GM19035 (cell line): ENCODE measurements around the gene FCAMR.

Experiments
- ATAC-seq: cut with Tn5 transposase; IDR thresholded peaks from one replicate; pipeline ENCODE4 v1.9.1; 2021; ENCODE audit not compliant: unreplicated experiment

The FCAMR gene

DNA sequence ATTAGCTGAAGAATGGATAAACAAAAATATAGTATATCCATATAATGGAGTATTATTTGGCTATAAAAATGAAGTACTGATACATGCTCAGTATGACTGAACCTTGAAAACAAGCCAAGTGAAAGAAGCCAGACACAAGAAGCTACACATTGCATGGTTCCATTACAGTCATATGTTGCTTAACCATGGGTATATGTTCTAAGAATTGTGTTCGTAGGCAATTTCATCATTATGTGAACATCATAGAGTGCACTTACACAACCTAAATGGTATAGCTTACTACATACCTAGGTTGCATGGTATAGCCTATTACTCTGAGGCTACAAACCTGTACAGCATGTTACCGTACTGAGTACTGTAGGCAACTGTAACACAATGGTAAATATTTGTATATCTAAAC is 28.6 kb upstream of the FCAMR start:
- no peak for ATAC-seq

DNA sequence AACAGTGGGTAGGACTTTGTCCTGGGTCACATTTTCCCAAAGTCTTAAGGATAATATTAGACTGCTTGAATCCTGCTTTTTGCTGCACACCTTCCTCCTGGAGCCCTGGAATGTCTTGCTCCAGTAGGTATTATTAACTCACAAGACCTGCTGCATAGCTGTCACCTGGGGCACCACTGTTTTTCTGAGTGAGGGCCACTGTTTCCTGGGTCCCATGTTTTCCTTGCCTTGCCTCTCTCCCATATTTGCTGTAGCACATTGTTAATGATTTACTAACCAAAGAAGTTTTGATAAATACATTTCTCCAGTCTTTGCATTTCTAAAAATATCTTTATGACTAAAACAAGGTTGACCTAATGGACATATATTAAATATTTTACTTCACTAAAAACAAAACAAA is 22.5 kb upstream of the FCAMR start:
- no peak for ATAC-seq

DNA sequence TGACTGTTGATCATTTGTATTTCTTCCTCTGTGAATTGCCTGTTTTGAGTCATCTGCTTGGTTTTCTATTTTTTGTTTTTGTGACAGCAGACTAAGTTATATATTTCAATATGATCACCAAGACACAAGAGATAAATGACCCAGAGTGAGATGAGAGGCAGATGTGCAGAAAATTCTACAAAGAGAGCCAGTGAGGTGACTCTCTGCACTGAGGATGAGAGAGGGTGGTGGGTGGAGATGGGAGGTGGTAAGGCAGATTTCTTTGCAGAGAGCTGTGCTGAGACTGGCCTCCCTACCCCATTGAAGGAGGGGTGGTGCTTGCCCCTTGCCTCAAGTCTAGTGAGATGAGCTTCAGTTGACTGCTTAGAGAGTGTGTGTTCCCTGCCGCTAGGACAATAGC is 17.6 kb upstream of the FCAMR start:
- ATAC-seq, result no peak

DNA sequence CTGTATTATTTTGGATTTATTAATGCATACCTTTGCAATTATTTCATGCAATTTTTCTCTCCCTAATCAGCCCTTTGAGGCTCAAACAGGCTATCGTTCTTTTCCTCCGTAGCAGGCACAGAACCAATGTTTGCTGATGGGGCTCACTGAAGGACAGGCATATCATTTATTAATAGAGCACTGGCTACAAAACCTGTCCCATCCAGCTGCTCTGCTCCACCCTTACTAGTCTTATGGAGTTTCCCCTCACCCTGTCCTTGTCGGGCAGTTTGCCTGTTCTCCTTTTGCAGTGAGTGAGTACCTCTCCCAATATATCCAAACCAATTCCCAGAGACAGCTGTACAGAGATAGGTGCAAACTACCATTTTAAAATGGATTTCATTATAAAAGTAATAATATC is 16.6 kb upstream of the FCAMR start:
- ATAC-seq, result no peak

DNA sequence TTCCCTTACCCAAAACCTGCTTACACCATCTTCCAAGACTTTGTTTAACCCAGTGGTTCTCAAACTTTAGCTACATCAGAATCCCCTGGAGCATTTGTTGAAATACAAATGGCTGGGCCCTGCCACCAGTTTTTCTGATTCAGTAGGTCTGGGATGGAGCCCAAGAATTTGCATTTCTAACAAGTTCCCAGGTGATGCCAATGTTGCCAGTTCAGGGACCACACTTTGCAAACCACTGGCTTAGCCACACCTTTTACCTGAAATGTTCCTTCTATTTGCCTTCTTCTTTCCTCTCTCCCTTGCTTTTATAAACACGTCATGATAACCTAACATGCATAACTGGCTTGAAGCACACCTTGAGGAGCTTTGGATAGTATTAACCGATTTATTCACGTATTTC is 16.1 kb upstream of the FCAMR start:
- ATAC-seq, result no peak

DNA sequence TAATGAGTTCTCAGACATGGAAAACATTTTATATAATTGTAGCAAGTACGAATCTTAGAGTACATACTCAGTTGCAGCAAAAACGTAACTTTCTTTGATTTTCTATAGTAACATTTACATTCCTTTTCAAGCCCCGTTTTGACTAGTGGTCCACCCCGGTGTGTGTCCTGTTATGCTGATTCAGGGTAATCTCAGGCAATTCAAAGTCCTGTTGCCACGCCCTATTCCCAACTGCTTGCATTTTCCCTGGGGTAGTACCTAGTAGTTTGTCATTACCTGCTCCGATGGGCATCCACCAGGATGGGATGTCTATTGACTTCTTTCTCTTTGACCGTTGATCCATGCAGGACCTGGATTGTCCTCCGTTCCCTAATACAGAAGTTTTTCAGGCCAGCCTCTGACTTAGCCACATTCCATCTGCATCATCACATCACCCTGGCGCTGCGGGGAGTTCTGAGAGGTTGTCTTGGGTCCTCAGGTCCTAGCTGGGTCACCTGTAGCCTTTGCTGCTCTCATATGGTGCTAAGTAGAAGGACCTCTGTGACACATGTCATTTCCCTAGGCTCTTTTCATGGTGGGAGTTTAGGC is 15.0 kb upstream of the FCAMR start:
- ATAC-seq, result no peak

DNA sequence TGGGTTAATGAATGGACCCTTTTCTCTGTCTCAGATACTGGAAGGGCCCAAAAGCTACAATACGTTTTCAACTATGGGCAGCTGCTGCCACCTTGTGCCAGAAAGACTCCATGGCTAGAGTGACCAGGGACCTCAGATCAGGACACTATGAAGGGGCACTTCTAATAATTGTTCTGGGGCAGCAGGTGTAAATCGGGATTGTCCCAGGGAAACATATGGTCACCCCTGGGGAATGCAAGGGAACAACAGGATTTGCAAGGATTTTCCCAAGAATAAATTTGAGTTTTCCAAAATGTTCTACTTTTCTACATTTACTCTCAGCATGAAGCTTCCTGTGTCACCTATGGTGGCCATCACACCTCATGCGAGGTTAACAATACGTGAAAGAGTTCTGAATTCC is 12.0 kb upstream of the FCAMR start:
- ATAC-seq, result no peak

DNA sequence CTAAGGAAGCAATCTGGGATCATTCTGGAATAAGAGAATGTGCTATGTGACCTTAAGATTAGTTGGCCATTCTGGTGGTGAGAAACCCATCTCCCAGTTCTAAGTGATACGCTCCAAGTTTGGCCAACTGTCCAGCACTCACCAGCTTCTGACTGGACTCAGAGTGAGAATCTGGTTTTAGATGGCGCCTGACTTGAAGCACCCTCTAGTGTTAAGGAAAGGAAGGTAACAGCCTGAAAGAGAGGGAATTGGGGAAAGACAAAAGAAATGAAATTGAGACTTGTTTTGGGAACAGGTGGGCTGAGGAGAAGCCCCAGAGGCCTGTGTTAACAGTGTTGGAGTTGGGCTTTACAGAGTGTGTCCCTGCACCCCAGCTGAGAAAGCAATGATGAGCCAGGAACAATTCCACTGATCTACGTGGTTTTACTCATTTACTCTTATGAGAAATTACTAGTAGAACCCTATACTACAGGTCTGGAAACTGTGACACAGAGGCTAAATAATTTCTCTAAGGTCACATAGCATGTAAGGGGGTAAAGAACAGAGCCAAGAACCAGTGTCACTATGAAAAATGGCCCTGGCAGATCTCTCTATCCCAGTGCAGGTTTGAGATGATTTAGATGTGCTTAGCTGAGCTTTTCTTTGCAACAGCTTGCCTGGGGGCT is 9.3 kb upstream of the FCAMR start:
- ATAC-seq, result no peak

DNA sequence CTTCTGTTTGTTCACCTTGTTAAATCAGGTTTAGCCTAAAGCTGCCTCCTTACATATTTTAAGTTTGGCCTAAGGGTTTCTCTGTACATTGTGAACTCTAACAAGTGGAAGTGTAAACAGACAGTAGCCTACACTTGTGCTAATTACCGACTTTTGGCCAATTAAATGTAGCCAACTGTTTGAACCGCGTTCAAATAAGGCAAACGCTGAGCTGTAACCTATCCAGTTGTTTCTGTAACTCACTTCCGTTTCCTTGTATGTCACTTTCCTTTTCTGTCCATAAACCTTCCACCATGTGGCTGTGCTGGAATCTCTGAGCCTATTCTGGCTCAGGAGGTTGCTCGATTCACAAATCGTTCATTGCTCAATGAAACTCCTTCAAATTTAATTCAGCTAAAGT is 8.0 kb upstream of the FCAMR start:
- ATAC-seq, result no peak

DNA sequence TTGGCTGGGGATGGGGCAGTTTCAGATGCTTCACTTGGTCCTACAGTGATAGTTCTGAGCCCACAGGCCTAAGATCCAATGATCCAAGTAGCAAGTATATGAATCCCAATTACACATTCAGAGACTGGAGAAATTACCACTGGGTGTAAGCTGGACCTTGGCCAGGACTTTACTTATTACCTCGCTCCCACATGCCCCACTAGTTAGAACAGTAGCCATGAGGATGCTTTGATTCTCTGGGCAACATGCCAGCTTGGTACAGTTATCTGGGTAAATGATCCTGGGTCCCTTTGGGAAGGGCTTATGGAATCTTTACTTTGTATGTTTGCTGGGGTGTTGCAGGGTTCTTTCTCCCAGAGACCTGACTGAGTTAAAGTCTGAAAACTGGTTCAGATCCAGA is 5.0 kb upstream of the FCAMR start:
- ATAC-seq, result no peak

DNA sequence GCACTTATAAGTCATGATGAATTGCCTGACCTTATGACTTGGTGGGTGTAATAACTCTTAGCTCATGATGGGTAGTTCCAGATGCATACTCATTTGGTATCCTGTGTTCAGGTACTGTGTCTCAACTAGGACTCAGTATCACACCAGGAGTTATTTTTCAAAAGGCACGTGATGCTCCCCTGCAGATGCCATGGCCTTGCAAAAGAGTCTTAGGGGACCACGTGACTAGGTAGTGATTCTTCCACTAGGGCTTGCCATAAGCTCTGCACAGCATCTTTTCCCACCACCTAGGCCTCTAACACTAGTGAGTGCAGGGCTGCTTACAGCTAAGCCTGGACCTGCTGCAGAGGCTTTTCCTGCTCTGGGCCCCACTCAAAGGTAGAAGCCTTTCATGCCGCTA is 3.9 kb upstream of the FCAMR start:
- ATAC-seq, result no peak

DNA sequence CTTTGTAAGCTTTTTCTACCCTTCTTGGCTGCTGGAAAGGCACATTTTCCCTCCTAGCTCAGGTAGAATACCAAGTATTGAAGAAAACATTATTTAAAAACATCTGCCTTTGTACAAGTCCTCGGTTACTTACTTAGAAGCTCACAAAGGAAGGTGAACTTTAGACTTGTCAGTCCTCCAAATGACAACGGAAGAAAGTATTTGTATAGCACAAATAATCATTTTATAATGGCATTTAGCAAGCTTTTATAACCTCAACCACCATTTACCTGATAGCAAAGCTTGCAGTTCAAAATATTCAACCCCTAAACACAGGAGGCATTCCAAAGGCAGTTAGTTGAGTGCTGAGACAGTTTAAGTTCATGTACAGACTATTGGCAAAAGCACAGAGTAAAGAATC is 2.5 kb upstream of the FCAMR start:
- ATAC-seq, result no peak

DNA sequence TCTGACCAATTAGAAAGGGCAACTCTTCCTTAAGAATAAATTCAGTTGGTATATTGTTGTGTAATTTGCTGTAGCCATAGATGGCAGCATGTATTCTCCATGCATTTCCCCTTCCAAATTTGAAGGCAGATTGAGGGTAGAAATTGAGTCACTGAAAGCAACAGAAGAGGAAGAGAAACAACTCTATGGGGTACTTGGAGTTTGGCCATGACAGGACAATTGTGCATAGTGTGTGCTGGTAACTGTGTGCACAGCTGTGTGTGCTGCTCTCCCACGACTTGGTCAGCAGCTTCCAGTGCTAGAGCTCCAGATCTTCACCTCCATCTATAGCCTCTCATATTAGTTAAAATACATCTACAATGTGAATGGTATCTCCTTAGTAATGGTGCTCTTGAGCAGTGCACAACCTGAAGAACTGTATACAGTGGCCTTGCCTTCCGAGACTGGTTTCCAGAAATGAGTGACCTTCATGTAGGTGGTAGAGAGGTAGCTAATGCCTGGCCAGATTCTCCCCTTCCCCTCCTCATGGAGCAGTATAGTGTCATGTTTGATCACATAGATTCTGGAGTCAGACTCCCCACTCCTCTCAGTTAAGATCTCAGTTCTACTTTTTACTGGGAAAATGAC is 882 bp upstream of the FCAMR start:
- ATAC-seq, result peak; percentile 74

DNA sequence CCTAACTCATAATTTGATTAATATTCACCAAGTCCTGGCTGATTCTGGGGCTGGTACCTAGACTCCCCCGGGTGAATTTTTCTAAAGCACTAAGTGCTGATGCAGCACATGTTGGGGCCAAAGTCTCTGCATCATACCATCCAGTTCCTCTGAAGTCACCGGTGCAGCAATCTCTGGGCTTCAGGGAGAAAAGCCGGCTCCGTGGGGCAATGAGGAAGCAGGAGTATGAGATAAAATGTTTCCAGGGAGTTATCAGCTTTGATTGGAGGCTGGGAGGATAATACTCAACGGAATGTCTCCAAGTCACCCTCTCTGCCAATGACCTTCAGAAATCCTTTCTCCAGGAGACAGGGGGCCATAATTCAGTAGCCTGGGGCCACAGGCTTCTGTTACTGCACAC is 1.2 kb downstream of the FCAMR start:
- no peak for ATAC-seq

DNA sequence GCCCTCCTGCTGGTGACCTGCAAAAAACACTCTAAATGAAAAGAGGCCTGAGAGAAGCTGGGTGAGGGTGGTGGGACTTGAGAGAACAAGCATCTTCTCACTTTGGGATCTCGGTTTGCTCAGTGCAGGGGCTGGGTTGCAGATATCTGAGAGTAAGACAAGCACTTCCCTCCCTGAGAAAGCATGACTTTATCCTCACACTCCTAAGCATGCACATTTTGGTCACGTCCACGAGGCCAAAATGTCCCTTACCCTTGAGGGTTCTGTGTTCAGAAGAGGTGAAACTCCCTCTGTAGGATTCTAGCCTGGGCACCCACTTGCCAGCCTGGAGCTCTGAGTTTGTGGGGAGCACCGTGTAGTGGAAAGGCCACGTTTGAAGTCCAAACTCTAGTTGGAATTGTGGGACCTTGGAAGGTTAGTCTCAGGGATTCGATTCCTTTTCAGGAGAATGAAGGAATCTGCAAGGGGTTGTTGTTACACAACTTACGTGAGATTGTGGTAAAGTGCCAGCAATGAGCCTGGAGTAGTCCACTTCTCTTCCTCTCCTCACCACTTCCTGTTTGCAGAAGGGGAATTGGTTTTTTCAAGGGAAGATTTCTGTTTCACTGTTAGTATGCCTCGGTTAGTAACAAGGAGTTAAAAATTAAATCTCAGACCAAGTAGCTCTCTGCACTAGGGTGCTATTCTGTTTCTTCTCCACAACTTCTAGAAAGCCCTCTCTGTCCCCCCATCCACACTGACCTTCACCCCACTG is 3.0 kb downstream of the FCAMR start:
- ATAC-seq, result no peak

DNA sequence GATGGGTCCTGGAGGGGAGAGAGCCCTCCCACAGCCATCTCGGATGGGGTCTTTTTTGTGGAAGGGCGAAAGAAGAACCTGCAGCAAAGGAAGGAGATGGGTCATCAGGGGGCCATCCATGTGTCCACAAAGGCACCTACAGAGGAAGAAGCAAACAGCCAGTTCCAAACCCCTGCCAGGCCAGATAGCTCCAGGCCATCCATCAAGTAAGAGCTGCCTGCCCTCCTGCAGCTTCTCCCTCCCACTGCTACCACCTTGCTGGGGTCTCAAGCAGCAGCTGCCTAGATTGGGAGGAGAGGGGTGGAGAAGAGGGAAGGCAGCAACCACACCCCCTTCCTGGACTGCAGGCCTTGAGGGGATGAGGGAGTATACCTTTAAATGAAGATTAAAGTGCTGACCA is 4.5 kb downstream of the FCAMR start:
- ATAC-seq, result no peak

DNA sequence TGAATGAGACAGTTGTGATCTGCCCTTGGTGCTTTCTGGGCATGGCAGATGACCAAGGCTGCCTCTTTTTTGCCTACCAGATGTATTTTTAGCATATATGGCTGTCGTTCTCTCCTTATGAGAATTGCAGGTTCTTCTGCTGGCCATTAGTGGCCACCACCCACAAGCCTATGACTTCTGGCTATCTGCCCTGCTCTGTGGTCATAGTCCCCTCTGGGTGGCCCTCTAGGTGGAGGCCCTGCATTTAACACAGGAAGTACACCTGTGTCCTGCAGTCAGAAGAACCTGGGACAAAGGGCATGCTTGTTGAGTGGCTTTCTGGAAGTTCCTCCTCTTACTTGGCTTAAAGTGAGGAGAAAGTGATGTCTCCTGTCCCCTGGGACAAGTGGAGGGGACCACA is 6.5 kb downstream of the FCAMR start:
- no peak for ATAC-seq

DNA sequence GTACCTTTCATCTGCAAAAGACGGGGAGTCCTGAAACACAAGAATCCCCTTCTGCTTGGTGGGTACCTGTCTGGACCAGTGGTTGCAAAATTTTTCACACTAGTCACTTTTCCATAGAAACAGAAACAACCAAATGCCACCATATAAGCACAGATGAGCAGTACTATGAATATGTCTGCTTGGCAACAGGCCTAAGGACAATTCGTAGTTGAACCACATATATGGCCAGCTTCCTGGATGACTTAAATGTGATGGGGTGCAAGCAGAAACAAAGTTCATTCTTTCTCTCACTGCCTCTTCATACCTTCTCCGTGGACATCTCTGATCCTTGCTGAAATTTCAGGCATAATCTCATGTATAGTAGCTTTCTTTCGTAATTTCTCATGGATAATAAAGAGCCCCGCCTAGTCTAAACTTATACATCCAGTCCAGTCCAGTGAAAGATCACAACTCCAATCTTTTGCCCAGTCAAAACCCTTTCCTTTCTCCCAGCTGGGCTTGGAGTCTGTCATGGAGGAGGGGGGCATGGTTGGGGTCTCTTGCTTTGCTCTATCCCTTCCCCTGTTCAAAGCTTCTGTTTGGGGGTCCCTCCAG is 7.0 kb downstream of the FCAMR start:
- ATAC-seq, result no peak

DNA sequence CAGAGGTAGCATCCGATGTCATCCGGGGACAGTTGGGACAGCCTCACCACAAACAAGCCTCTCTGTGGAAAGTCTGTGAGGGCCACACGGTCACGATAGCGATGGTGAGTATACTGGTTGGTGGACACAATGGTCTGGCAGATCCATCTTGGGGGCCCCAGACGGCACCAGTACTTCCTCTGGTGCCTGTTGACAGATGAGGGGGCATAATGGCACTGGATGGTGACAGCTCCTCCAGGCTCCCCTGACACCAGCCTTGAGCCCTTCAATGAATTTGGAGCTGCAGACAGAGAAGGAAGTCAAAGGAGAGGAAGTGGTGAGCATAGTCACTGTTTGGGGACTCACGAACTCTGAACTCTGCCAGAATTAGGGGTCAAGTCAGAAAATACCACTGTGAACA is 8.0 kb downstream of the FCAMR start:
- ATAC-seq, result no peak

DNA sequence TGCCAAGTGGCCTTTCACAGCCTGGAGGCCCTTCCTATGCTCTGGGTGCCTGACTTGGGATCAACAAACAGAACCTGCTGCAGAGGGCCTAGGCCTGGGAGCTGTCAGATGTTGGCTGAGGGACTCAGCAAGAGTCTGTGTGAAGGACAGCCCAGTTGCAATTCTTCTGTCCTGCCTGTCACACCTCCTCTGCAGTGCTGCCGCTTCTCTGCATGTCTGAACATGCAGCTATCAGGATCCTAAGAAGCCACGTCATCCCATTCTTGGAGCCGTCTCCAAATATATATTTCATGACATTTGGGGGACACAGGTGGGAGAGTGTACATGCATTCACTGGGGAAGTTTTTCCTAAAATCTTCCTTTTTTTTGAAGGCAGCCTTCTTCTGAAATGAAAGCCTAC is 8.6 kb downstream of the FCAMR start:
- ATAC-seq, result no peak

DNA sequence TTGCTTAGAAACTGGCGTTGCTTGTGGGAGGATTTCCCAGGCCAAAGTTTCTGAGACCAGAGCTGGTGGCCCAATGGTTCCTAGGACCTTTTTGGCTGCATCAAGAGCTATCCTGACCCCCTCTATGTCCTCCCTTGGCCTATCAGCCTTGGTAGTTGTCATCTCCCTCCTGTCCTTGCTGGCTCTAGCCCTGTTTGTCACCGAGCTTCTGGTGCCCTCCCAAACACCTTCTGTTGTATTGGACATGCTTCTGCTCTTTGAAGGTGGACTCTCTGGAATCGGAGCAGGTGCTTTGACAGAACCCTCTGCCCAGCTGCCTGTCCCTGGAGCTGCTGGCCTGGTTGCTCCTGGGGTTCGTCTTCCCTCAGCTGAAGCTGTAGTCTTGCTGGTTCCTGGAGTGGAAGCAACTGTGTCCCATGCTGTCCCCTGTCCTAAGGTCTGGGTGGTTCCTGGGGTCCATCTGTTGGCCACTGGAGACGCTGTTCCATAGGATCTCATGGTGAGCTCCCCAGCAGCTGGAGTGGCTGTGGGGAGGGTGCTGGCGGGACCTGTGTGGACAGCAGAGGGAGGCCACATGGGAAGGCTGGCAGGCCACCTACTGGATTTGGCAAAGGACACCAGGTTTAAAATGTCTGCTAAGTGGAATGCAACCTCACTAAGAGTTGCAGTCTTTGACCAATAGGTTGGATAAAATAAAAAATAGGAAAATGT is 9.4 kb downstream of the FCAMR start:
- no peak for ATAC-seq
